NCI-H1048 (cell line): ENCODE measurements around the gene EMC1.
"Not testable (repeated sequence)": the region's sequence is repeated elsewhere in the genome, so short reads cannot be mapped to it uniquely, and the experiment has no call there.

ENCODE experiments used
- DNase-seq: peaks from one replicate; lab custom pipeline; 2025; lab: John Stamatoyannopoulos, UW

Gene EMC1

GRCh38 chr1:19216585-19216984 lies 34.7 kb downstream of the EMC1 start:
- not testable (repeated sequence) for DNase-seq

GRCh38 chr1:19213580-19213979 lies 37.7 kb downstream of the EMC1 start:
- no peak for DNase-seq

GRCh38 chr1:19212167-19212566 lies 39.2 kb downstream of the EMC1 start:
- DNase-seq, result no peak

GRCh38 chr1:19210772-19211549 lies 40.4 kb downstream of the EMC1 start:
- no peak for DNase-seq

- peak; percentile 91 for DNase-seq
Measured at GRCh38 chr1:19209990-19210771, 41.1 kb downstream of the EMC1 start, which contains the start of gene UBR4. Gene UBR4, minus strand, starts transcription at chr1:19210266. Its CDS starts 18 bp downstream, at chr1:19210248.

- DNase-seq, result no peak
Measured at GRCh38 chr1:19209439-19209989, 41.8 kb downstream of the EMC1 start.

GRCh38 chr1:19208710-19209438 lies 42.5 kb downstream of the EMC1 start:
- no peak for DNase-seq

- no peak for DNase-seq
Measured at GRCh38 chr1:19206947-19207346, 44.4 kb downstream of the EMC1 start.

- DNase-seq, result no peak
Measured at GRCh38 chr1:19205845-19206244, 45.5 kb downstream of the EMC1 start.

GRCh38 chr1:19205403-19205802 lies 45.9 kb downstream of the EMC1 start:
- DNase-seq, result no peak

- DNase-seq, result no peak
Measured at GRCh38 chr1:19204446-19205266, 46.7 kb downstream of the EMC1 start.

GRCh38 chr1:19203440-19203839 lies 47.9 kb downstream of the EMC1 start:
- DNase-seq, result no peak

- no peak for DNase-seq
Measured at GRCh38 chr1:19202396-19202795, 48.9 kb downstream of the EMC1 start.

- DNase-seq, result no peak
Measured at GRCh38 chr1:19199969-19200604, 51.2 kb downstream of the EMC1 start.

GRCh38 chr1:19199329-19199968 lies 51.9 kb downstream of the EMC1 start:
- no peak for DNase-seq

GRCh38 chr1:19198820-19199219 lies 52.5 kb downstream of the EMC1 start:
- DNase-seq, result no peak

GRCh38 chr1:19197845-19198244 lies 53.5 kb downstream of the EMC1 start:
- DNase-seq, result no peak

GRCh38 chr1:19196331-19196730 lies 55.0 kb downstream of the EMC1 start:
- DNase-seq, result no peak

- DNase-seq, result no peak
Measured at GRCh38 chr1:19193004-19193403, 58.3 kb downstream of the EMC1 start.

GRCh38 chr1:19191811-19192210 lies 59.5 kb downstream of the EMC1 start:
- DNase-seq, result no peak
